HG02884 (cell line): Measurements from ENCODE around the gene ADGRB2.

Source experiments
- ATAC-seq: cut with Tn5 transposase; IDR thresholded peaks from one replicate; pipeline ENCODE4 v1.9.1; 2021; ENCODE audit warnings: mild to moderate bottlenecking, moderate library complexity; ENCODE audit not compliant: unreplicated experiment

ADGRB2 gene

GRCh38 chr1:31685795-31686194, 78.3 kb downstream of the ADGRB2 start:
- no peak for ATAC-seq

- no peak for ATAC-seq
These were observed 80.1 kb downstream of the ADGRB2 start for GRCh38 chr1:31683997-31684396.

GRCh38 chr1:31681415-31681814, 82.7 kb downstream of the ADGRB2 start:
- no peak for ATAC-seq

GRCh38 chr1:31679676-31680230, 84.4 kb downstream of the ADGRB2 start:
- ATAC-seq = no peak

GRCh38 chr1:31679091-31679490, 85.0 kb downstream of the ADGRB2 start:
- ATAC-seq = no peak

- no peak for ATAC-seq
These were observed 85.5 kb downstream of the ADGRB2 start for GRCh38 chr1:31678681-31679080.

GRCh38 chr1:31677949-31678348, 86.2 kb downstream of the ADGRB2 start:
- no peak for ATAC-seq

- no peak for ATAC-seq
These were observed 86.7 kb downstream of the ADGRB2 start for GRCh38 chr1:31677401-31677800.
